KOPT-K1 (cell line): Measurements from ENCODE around the gene FAM43A.

ENCODE experiments used
- H3K27ac ChIP-seq: fragments of 200-600 bp; sonication (generic); 2 replicates; pipeline ENCODE4 v1.5.1; 2016; ENCODE audit warnings: antibody characterized with exemption, mild to moderate bottlenecking, low read depth, low read length; ENCODE audit not compliant: poor library complexity, severe bottlenecking
- H3K36me3 ChIP-seq: fragments of 200-600 bp; sonication (generic); 2 replicates; pipeline ENCODE4 v1.5.1; 2017; ENCODE audit warnings: antibody characterized with exemption, mild to moderate bottlenecking, low read length, moderate library complexity; ENCODE audit not compliant: insufficient read depth
- H3K9me3 ChIP-seq: fragments of 200-600 bp; sonication (generic); 2 replicates; pipeline ENCODE4 v1.5.1; 2017; ENCODE audit warnings: antibody characterized with exemption, low read length, mild to moderate bottlenecking; ENCODE audit not compliant: insufficient read depth, poor library complexity, severe bottlenecking

The FAM43A gene

GRCh38 chr3:194686816-194687637, 1.3 kb downstream of the FAM43A start:
- Histone ChIP-seq H3K9me3 (no peaks in the 10 kb centered on the region), H3K27ac (no peak overlapping the region), H3K36me3 (no peaks in the 10 kb centered on the region)

GRCh38 chr3:194687638-194688199, 2.0 kb downstream of the FAM43A start:
- Histone ChIP-seq H3K36me3 (no peaks in the 10 kb centered on the region), H3K9me3 (no peaks in the 10 kb centered on the region), H3K27ac (no peak overlapping the region)

GRCh38 chr3:194688200-194688740, 2.6 kb downstream of the FAM43A start:
- no peaks in the 10 kb centered on the region for H3K9me3 ChIP-seq
- H3K27ac ChIP-seq, result no peak overlapping the region
- no peaks in the 10 kb centered on the region for H3K36me3 ChIP-seq

- Histone ChIP-seq H3K36me3 (no peaks in the 10 kb centered on the region), H3K9me3 (no peaks in the 10 kb centered on the region), H3K27ac (no peak overlapping the region)
Measured at GRCh38 chr3:194688946-194689345, 3.3 kb downstream of the FAM43A start.

- no peaks in the 10 kb centered on the region for H3K9me3 ChIP-seq
- H3K27ac ChIP-seq, result no peak overlapping the region
- H3K36me3 ChIP-seq, result no peaks in the 10 kb centered on the region
Measured at GRCh38 chr3:194689493-194689944, 3.8 kb downstream of the FAM43A start.

- Histone ChIP-seq H3K36me3 (no peaks in the 10 kb centered on the region), H3K9me3 (no peaks in the 10 kb centered on the region), H3K27ac (no peak overlapping the region)
Measured at GRCh38 chr3:194690501-194691372, 5.1 kb downstream of the FAM43A start.

- Histone ChIP-seq H3K9me3 (no peaks in the 10 kb centered on the region), H3K27ac (no peak overlapping the region), H3K36me3 (no peaks in the 10 kb centered on the region)
Measured at GRCh38 chr3:194691481-194692283, 6.0 kb downstream of the FAM43A start.

- peaks cover 13% of the 10 kb centered on the region for H3K9me3 ChIP-seq
- no peaks in the 10 kb centered on the region for H3K36me3 ChIP-seq
- H3K27ac ChIP-seq, result no peak overlapping the region
Measured at GRCh38 chr3:194696702-194697101, 11.0 kb downstream of the FAM43A start.

- peaks cover 13% of the 10 kb centered on the region for H3K9me3 ChIP-seq
- H3K27ac ChIP-seq, result no peak overlapping the region
- H3K36me3 ChIP-seq, result no peaks in the 10 kb centered on the region
Measured at GRCh38 chr3:194702545-194702944, 16.9 kb downstream of the FAM43A start.

- Histone ChIP-seq H3K9me3 (no peaks in the 10 kb centered on the region), H3K36me3 (no peaks in the 10 kb centered on the region), H3K27ac (no peak overlapping the region)
Measured at GRCh38 chr3:194705227-194705626, 19.5 kb downstream of the FAM43A start.

GRCh38 chr3:194705761-194706160, 20.1 kb downstream of the FAM43A start:
- H3K27ac ChIP-seq, result no peak overlapping the region
- H3K9me3 ChIP-seq, result no peaks in the 10 kb centered on the region
- no peaks in the 10 kb centered on the region for H3K36me3 ChIP-seq

GRCh38 chr3:194707147-194707540, 21.5 kb downstream of the FAM43A start:
- H3K36me3 ChIP-seq, result no peaks in the 10 kb centered on the region
- no peak overlapping the region for H3K27ac ChIP-seq
- no peaks in the 10 kb centered on the region for H3K9me3 ChIP-seq

- Histone ChIP-seq H3K36me3 (no peaks in the 10 kb centered on the region), H3K27ac (no peak overlapping the region), H3K9me3 (no peaks in the 10 kb centered on the region)
Measured at GRCh38 chr3:194711286-194711685, 25.6 kb downstream of the FAM43A start.

GRCh38 chr3:194711913-194712312, 26.2 kb downstream of the FAM43A start:
- Histone ChIP-seq H3K27ac (no peak overlapping the region), H3K36me3 (no peaks in the 10 kb centered on the region), H3K9me3 (no peaks in the 10 kb centered on the region)
